ENCODE measurements around the gene KLK12. TPM values are rescaled to one million over a fixed set of nuclear protein-coding genes. Genes with fewer than 3 reads are reported as not detected.
A peak's percentile ranks its signal among the peaks of the same experiment; 100 is the strongest.

KLK12 gene
- total and polyA plus RNA-seq, 9 of the 15 experiments (the other 6 are each of a cell fraction or from before 2014, with no cell fraction given): not detected

DNA sequence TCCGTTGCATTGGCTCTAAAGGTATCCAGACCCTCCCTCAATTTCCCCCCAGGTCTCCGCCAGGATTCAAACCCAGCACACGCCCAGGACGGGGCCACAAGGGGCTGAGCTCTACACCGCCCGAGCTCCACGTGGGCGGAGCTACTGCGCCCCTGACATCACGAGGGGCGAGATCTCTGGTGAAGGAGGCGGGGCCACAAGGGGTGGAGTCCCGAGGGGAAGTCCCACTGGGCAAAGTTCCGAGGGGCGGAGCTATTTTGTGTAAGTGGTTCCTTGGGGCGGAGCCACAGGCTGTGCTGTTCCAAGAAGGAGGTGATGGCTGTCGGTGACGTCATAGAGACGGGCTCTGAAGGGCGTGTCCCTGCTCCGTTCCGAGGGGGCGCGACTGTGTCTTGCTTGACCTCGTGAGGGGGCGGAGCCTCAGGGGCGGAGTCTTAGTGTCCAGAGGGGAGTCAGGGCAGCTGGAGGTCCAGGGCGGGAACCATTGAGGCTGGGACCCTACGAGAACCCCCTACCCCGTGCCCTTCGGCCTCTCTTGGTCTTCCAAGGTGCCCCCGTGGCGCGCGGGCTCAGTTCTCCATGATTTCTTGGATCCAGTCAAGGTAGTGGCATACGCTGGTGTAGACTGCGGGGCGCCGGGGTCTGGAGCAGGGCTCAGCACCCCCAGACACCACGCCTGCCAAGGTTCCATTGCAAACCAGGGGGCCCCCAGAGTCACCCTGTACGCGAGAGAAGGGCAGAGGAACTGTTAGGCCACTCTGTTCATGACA lies 32.1 kb downstream of the KLK12 start (continued):
- TF ChIP-seq, protein P1, sequence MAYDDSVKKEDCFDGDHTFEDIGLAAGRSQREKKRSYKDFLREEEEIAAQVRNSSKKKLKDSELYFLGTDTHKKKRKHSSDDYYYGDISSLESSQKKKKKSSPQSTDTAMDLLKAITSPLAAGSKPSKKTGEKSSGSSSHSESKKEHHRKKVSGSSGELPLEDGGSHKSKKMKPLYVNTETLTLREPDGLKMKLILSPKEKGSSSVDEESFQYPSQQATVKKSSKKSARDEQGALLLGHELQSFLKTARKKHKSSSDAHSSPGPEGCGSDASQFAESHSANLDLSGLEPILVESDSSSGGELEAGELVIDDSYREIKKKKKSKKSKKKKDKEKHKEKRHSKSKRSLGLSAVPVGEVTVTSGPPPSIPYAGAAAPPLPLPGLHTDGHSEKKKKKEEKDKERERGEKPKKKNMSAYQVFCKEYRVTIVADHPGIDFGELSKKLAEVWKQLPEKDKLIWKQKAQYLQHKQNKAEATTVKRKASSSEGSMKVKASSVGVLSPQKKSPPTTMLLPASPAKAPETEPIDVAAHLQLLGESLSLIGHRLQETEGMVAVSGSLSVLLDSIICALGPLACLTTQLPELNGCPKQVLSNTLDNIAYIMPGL (CRISPR knock-in tag; IDR thresholded peaks at IDR 0.05): no peak

DNA sequence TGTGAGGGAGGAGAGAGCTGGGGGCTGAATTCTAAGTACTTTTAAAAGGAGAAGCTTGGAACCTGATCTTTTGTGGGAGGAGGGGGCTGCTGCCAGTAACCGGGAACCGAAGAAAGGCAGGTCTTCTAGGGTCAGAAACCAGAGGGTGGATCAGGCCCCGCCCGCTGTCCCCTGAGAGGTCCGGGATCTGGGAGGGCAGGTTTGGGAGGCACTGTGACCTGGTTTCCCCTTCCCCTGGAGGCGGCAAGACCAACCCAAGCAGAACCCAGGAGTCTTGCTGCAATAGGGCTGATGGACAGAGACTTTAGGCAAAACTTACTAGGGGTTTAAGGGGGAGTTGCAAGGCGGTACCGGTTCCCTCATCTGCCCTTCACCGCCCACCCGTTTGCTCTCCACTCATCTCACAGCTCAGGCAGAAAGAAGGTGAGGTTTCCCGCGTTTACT lies 32.7 kb downstream of the KLK12 start:
- Histone ChIP-seq H3K4me2 (ENCODE audit: insufficient read depth, low read length) (peak overlapping the region; percentile 88), H3K4me3 (peak overlapping the region; percentile 26), H3K27ac (ENCODE audit: extremely low read depth, low read depth, low read length) (peak overlapping the region; percentile 38; the same call in 1 of the 3 replicates), H3K9ac (ENCODE audit: insufficient read depth in 1 of 2, low read depth in 2 of 2, low read length in 2 of 2) (peak overlapping the region; percentile 53 to 87), H3K79me2 (ENCODE audit: control insufficient read depth, insufficient read depth, low read length) (no peaks in the 10 kb centered on the region), H4K20me1 (replicated peaks; ENCODE audit: control insufficient read depth, insufficient read depth, low read length) (no peaks in the 10 kb centered on the region), H3K9me1 (ENCODE audit: control insufficient read depth, insufficient read depth, low read length) (no peaks in the 10 kb centered on the region), H2AFZ (ENCODE audit: low read depth, low read length) (peak overlapping the region; percentile 97), H3K36me3 (ENCODE audit: control insufficient read depth, insufficient read depth, low read length) (no peaks in the 10 kb centered on the region), H3K4me1 (replicated peaks in 1 of 2; ENCODE audit: control insufficient read depth in 2 of 2, insufficient read depth in 2 of 2, low read length in 2 of 2) (peaks cover 19 to 32% of the 10 kb centered on the region in 2 experiments; a peak in 4 of 5 replicates), H3K27me3 (ENCODE audit: control insufficient read depth in 2 of 2, insufficient read depth in 2 of 2, low read length in 2 of 2) (peaks cover 0 to 14% of the 10 kb centered on the region in 2 experiments; a peak in 2 of 5 replicates), H3K9me3 (replicated peaks; ENCODE audit: control insufficient read depth, insufficient read depth, low read depth, low read length) (no peaks in the 10 kb centered on the region)
- no peak for FAIRE-seq
- ATAC-seq: peak; percentile 11
- ChIA-PET POLR2A (interaction anchor here (0.6 to 1.8 kb wide), 7 partner anchors 9 to 198 kb away, joined by 3 to 11 read pairs (median 3); partner anchors contain the start of gene CTU1), CTCF (ENCODE audit: low intra/inter-chr PET ratio) (no interaction called here)
- BruUV-seq (replicated peaks): no TSS peak
- DNase-seq (ENCODE audit: extremely low read depth in 1 of 4, low spot score in 3 of 4): peak in 2 of 4 experiments; percentile 17 to 38
- intact Hi-C loops (cut with micrococcal nuclease): no loop called here
- in situ Hi-C loops (cut with MboI): no loop called here
- WGBS (ENCODE audit: insufficient coverage, low coverage, missing lambda C conversion rate): 4% methylated on average over 12 of the region's 12 CpGs
- TF ChIP-seq JUND (IDR thresholded peaks at IDR 0.05; ENCODE audit: borderline replicate concordance, low read depth, low read length) (no peak), JUND (tag; IDR thresholded peaks at IDR 0.05; ENCODE audit: borderline replicate concordance, low read depth, low read length) (no peak), HDAC1 (IDR thresholded peaks at IDR 0.05) (0 out of 4 replicates have a peak, but pooled peaks of 1 of the 2 experiments have one; percentile 48), SMARCE1 (IDR thresholded peaks at IDR 0.05) (0 out of 2 replicates have a peak, but pooled peaks have one; percentile 17), HDAC6 (IDR thresholded peaks at IDR 0.05; ENCODE audit: low read depth, low read length) (no peak), OTX1 (CRISPR knock-in tag; IDR thresholded peaks at IDR 0.05) (0 out of 2 replicates have a peak, but pooled peaks have one; percentile 30), CC2D1A (IDR thresholded peaks at IDR 0.05) (peak; percentile 92), RFX7 (CRISPR knock-in tag; IDR thresholded peaks at IDR 0.05) (no peak), EP300 (IDR thresholded peaks at IDR 0.05; ENCODE audit: low read length) (no peak)
- TF ChIP-seq, protein P2, sequence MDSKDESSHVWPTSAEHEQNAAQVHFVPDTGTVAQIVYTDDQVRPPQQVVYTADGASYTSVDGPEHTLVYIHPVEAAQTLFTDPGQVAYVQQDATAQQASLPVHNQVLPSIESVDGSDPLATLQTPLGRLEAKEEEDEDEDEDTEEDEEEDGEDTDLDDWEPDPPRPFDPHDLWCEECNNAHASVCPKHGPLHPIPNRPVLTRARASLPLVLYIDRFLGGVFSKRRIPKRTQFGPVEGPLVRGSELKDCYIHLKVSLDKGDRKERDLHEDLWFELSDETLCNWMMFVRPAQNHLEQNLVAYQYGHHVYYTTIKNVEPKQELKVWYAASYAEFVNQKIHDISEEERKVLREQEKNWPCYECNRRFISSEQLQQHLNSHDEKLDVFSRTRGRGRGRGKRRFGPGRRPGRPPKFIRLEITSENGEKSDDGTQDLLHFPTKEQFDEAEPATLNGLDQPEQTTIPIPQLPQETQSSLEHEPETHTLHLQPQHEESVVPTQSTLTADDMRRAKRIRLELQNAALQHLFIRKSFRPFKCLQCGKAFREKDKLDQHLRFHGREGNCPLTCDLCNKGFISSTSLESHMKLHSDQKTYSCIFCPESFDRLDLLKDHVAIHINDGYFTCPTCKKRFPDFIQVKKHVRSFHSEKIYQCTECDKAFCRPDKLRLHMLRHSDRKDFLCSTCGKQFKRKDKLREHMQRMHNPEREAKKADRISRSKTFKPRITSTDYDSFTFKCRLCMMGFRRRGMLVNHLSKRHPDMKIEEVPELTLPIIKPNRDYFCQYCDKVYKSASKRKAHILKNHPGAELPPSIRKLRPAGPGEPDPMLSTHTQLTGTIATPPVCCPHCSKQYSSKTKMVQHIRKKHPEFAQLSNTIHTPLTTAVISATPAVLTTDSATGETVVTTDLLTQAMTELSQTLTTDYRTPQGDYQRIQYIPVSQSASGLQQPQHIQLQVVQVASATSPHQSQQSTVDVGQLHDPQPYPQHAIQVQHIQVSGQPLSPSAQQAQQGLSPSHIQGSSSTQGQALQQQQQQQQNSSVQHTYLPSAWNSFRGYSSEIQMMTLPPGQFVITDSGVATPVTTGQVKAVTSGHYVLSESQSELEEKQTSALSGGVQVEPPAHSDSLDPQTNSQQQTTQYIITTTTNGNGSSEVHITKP (IDR thresholded peaks at IDR 0.05; ENCODE audit: partially characterized antibody): peak; percentile 87
- TF ChIP-seq, protein P3, sequence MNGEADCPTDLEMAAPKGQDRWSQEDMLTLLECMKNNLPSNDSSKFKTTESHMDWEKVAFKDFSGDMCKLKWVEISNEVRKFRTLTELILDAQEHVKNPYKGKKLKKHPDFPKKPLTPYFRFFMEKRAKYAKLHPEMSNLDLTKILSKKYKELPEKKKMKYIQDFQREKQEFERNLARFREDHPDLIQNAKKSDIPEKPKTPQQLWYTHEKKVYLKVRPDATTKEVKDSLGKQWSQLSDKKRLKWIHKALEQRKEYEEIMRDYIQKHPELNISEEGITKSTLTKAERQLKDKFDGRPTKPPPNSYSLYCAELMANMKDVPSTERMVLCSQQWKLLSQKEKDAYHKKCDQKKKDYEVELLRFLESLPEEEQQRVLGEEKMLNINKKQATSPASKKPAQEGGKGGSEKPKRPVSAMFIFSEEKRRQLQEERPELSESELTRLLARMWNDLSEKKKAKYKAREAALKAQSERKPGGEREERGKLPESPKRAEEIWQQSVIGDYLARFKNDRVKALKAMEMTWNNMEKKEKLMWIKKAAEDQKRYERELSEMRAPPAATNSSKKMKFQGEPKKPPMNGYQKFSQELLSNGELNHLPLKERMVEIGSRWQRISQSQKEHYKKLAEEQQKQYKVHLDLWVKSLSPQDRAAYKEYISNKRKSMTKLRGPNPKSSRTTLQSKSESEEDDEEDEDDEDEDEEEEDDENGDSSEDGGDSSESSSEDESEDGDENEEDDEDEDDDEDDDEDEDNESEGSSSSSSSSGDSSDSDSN (IDR thresholded peaks at IDR 0.05; ENCODE audit: borderline replicate concordance in 1 of 2, low read depth in 2 of 2, low read length in 2 of 2): no peak

All from K562 (cell line).